ENCODE results near the gene MAST4.
"Not testable (repeated sequence)": the region's sequence is repeated elsewhere in the genome, so short reads cannot be mapped to it uniquely, and the experiment has no call there.

Gene MAST4

GRCh38 chr5:67166460-67167285, 570.5 kb downstream of the MAST4 start:
- TF ChIP-seq, protein P1, sequence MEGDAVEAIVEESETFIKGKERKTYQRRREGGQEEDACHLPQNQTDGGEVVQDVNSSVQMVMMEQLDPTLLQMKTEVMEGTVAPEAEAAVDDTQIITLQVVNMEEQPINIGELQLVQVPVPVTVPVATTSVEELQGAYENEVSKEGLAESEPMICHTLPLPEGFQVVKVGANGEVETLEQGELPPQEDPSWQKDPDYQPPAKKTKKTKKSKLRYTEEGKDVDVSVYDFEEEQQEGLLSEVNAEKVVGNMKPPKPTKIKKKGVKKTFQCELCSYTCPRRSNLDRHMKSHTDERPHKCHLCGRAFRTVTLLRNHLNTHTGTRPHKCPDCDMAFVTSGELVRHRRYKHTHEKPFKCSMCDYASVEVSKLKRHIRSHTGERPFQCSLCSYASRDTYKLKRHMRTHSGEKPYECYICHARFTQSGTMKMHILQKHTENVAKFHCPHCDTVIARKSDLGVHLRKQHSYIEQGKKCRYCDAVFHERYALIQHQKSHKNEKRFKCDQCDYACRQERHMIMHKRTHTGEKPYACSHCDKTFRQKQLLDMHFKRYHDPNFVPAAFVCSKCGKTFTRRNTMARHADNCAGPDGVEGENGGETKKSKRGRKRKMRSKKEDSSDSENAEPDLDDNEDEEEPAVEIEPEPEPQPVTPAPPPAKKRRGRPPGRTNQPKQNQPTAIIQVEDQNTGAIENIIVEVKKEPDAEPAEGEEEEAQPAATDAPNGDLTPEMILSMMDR (conservative IDR thresholded peaks at IDR 0.05; ENCODE audit: control insufficient read depth, insufficient read depth, low read depth, low read length): no peak
- H3K4me3 ChIP-seq (ENCODE audit: control insufficient read depth, low read depth, low read length): no peak overlapping the region
- DNase-seq (ENCODE audit: low read depth): no peak

- TF ChIP-seq, protein P1 (conservative IDR thresholded peaks at IDR 0.05; ENCODE audit: control insufficient read depth, insufficient read depth, low read depth, low read length): no peak
These were observed 571.9 kb downstream of the MAST4 start for GRCh38 chr5:67168069-67168468.

GRCh38 chr5:67170767-67171166, 574.6 kb downstream of the MAST4 start:
- TF ChIP-seq, protein P1 (conservative IDR thresholded peaks at IDR 0.05; ENCODE audit: control insufficient read depth, insufficient read depth, low read depth, low read length): no peak
- no peak for DNase-seq (ENCODE audit: low read depth)

More at GRCh38 chr5:67168069-67168468, 571.9 kb downstream of the MAST4 start:
- no peak overlapping the region for H3K4me3 ChIP-seq (ENCODE audit: control insufficient read depth, low read depth, low read length)
- no peak for DNase-seq (ENCODE audit: low read depth)

GRCh38 chr5:67173351-67173750, 577.2 kb downstream of the MAST4 start:
- H3K4me3 ChIP-seq (ENCODE audit: control insufficient read depth, low read depth, low read length); DNase-seq (ENCODE audit: low read depth): not testable (repeated sequence)

More at GRCh38 chr5:67170767-67171166, 574.6 kb downstream of the MAST4 start:
- no peak overlapping the region for H3K4me3 ChIP-seq (ENCODE audit: control insufficient read depth, low read depth, low read length)

DNA sequence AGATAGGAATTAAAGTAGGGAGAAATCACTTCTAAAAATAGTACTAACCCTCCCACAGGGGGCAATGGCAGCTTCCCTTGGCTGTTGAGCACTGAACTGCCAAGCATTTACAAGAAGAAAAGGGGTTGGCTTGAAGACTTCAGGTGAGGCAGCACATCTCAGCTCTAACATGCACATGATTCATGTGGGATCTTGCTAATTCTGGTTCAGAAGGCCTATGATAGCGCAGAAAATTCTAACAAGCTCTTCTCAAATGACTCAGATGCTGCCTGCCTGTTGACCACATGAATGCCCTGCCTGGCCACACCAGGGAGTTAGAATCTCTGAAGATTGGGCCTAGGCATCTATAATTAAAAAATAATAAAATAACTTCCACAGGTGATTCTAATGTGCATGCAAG, 577.8 kb downstream of the MAST4 start:
- H3K4me3 ChIP-seq (ENCODE audit: control insufficient read depth, low read depth, low read length): no peak overlapping the region
- TF ChIP-seq, protein P1 (conservative IDR thresholded peaks at IDR 0.05; ENCODE audit: control insufficient read depth, insufficient read depth, low read depth, low read length): no peak
- no peak for DNase-seq (ENCODE audit: low read depth)

DNA sequence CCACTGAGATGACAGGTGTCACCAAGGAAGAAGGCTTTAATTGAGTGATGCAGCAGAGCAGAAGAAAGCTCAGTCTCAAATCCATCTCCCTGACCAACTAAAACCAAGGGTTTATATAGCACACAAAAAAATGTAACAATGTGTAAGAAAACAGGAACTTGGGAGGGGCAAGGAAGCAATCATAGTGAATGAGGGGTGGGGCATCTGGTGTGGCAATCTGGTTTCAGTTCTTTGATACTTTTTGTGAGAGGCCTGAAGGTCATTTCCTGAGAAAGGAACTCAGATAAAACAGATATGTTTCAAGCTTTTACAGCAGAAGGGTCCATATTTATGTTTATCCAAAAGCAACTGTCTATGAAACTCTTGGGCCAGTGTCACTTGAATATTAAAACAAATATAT, 580.7 kb downstream of the MAST4 start:
- H3K4me3 ChIP-seq (ENCODE audit: control insufficient read depth, low read depth, low read length): no peak overlapping the region
- TF ChIP-seq, protein P1 (conservative IDR thresholded peaks at IDR 0.05; ENCODE audit: control insufficient read depth, insufficient read depth, low read depth, low read length): no peak
- DNase-seq (ENCODE audit: low read depth): no peak

DNA sequence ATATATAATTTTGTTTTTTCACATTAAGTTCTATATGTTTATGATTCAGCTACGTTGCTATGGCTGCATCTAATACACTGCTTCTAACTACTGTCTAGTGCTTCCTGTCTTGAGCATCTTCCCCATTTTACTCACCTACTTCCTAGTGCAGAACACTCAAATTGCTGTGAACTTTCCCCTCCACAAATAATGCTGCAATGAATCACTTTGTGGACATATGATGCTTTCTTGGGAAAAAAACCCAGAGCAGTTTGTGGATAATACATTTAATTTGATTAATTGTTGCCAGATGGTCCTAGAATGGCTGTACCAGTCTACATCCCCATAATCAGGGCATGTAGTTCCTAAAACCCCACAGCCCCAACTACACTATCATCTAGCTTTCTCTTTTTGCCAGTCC, 581.9 kb downstream of the MAST4 start:
- DNase-seq (ENCODE audit: low read depth): peak; percentile 80
- H3K4me3 ChIP-seq (ENCODE audit: control insufficient read depth, low read depth, low read length): no peak overlapping the region
- TF ChIP-seq, protein P1 (conservative IDR thresholded peaks at IDR 0.05; ENCODE audit: control insufficient read depth, insufficient read depth, low read depth, low read length): no peak
